ENCODE results near the gene NR2F1. TPM values are rescaled to one million over a fixed set of nuclear protein-coding genes. Genes with fewer than 3 reads are reported as not detected.

Gene NR2F1
- total and polyA plus RNA-seq, 2 donors (not counting 1 experiment from before 2014, with no cell fraction given), result 64.4 to 90.8 TPM

GRCh38 chr5:93608855-93609254 is 25.8 kb downstream of the NR2F1 start:
- Histone ChIP-seq H3K36me3 (ENCODE audit: control insufficient read depth, insufficient read depth, low read length) (no peaks in the 10 kb centered on the region), H3K79me2 (ENCODE audit: control insufficient read depth, insufficient read depth, low read length) (peaks cover 12% of the 10 kb centered on the region), H3K9ac (ENCODE audit: insufficient read depth, low read length) (no peak overlapping the region), H3K4me2 (ENCODE audit: extremely low read depth, insufficient read depth, low read length) (no peak overlapping the region), H3K27ac (ENCODE audit: insufficient read depth, low read length) (no peak overlapping the region), H3K4me1 (ENCODE audit: control insufficient read depth, extremely low read depth, insufficient read depth, low read length) (peaks cover 4% of the 10 kb centered on the region), H3K4me3 (replicated peaks in 1 of 4; ENCODE audit: control extremely low read depth in 1 of 4, insufficient read depth in 1 of 4, low read depth in 3 of 4, low read length in 4 of 4) (no peak overlapping the region), H3K9me3 (ENCODE audit: control insufficient read depth, insufficient read depth, low read depth, low read length) (no peaks in the 10 kb centered on the region), H3K27me3 (ENCODE audit: control insufficient read depth, insufficient read depth, low read length) (peaks cover 6% of the 10 kb centered on the region), H2AFZ (ENCODE audit: low read length) (no peak overlapping the region), H4K20me1 (ENCODE audit: control insufficient read depth, extremely low read depth, insufficient read depth, low read length) (no peaks in the 10 kb centered on the region)
- DNase-seq (ENCODE audit: low read depth in 2 of 2), result no peak
- no peak for TF ChIP-seq EZH2 (IDR thresholded peaks at IDR 0.05; ENCODE audit: low read length, missing control alignments)
- TF ChIP-seq, protein P1, sequence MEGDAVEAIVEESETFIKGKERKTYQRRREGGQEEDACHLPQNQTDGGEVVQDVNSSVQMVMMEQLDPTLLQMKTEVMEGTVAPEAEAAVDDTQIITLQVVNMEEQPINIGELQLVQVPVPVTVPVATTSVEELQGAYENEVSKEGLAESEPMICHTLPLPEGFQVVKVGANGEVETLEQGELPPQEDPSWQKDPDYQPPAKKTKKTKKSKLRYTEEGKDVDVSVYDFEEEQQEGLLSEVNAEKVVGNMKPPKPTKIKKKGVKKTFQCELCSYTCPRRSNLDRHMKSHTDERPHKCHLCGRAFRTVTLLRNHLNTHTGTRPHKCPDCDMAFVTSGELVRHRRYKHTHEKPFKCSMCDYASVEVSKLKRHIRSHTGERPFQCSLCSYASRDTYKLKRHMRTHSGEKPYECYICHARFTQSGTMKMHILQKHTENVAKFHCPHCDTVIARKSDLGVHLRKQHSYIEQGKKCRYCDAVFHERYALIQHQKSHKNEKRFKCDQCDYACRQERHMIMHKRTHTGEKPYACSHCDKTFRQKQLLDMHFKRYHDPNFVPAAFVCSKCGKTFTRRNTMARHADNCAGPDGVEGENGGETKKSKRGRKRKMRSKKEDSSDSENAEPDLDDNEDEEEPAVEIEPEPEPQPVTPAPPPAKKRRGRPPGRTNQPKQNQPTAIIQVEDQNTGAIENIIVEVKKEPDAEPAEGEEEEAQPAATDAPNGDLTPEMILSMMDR (conservative IDR thresholded peaks at IDR 0.05 in 1 of 2, IDR thresholded peaks at IDR 0.05 in 1 of 2; ENCODE audit: low read depth in 1 of 2, low read length in 2 of 2), result no peak

DNA sequence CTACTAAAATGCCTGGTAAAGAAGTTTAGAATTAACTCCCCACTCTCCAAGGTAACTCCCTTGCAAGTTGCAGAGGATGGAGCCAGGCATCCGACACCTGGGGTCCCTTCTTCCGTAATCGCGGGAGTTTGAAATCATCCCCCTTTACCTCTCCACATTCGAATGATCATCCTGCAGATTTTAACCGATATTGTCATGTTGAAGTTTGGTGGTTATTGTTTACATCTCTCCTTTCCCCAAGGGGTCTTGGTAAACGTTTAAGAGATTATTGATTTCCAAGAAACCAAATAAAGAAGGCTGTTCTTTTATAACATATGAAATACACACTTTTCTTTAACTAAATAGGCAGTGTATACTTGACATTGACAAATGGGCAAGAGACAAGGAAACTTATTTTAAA is 26.7 kb downstream of the NR2F1 start:
- TF ChIP-seq, protein P1 (conservative IDR thresholded peaks at IDR 0.05 in 1 of 2, IDR thresholded peaks at IDR 0.05 in 1 of 2; ENCODE audit: low read depth in 1 of 2, low read length in 2 of 2), result no peak
- no peak for TF ChIP-seq EZH2 (IDR thresholded peaks at IDR 0.05; ENCODE audit: low read length, missing control alignments)
- Histone ChIP-seq H3K4me2 (ENCODE audit: extremely low read depth, insufficient read depth, low read length) (no peak overlapping the region), H2AFZ (ENCODE audit: low read length) (no peak overlapping the region), H3K9ac (ENCODE audit: insufficient read depth, low read length) (no peak overlapping the region), H3K9me3 (ENCODE audit: control insufficient read depth, insufficient read depth, low read depth, low read length) (no peaks in the 10 kb centered on the region), H3K36me3 (ENCODE audit: control insufficient read depth, insufficient read depth, low read length) (no peaks in the 10 kb centered on the region), H3K4me1 (ENCODE audit: control insufficient read depth, extremely low read depth, insufficient read depth, low read length) (peaks cover 4% of the 10 kb centered on the region), H3K27me3 (ENCODE audit: control insufficient read depth, insufficient read depth, low read length) (peaks cover 6% of the 10 kb centered on the region), H3K4me3 (replicated peaks in 1 of 4; ENCODE audit: control extremely low read depth in 1 of 4, insufficient read depth in 1 of 4, low read depth in 3 of 4, low read length in 4 of 4) (no peak overlapping the region), H4K20me1 (ENCODE audit: control insufficient read depth, extremely low read depth, insufficient read depth, low read length) (no peaks in the 10 kb centered on the region), H3K27ac (ENCODE audit: insufficient read depth, low read length) (no peak overlapping the region), H3K79me2 (ENCODE audit: control insufficient read depth, insufficient read depth, low read length) (peaks cover 11% of the 10 kb centered on the region)
- no peak for DNase-seq (ENCODE audit: low read depth in 2 of 2)

- Histone ChIP-seq H3K4me3 (replicated peaks in 1 of 4; ENCODE audit: control extremely low read depth in 1 of 4, insufficient read depth in 1 of 4, low read depth in 3 of 4, low read length in 4 of 4) (no peak overlapping the region), H3K27ac (ENCODE audit: insufficient read depth, low read length) (no peak overlapping the region), H3K9ac (ENCODE audit: insufficient read depth, low read length) (no peak overlapping the region), H3K9me3 (ENCODE audit: control insufficient read depth, insufficient read depth, low read depth, low read length) (no peaks in the 10 kb centered on the region), H4K20me1 (ENCODE audit: control insufficient read depth, extremely low read depth, insufficient read depth, low read length) (no peaks in the 10 kb centered on the region), H3K4me1 (ENCODE audit: control insufficient read depth, extremely low read depth, insufficient read depth, low read length) (peaks cover 2% of the 10 kb centered on the region), H3K79me2 (ENCODE audit: control insufficient read depth, insufficient read depth, low read length) (peaks cover 2% of the 10 kb centered on the region), H2AFZ (ENCODE audit: low read length) (no peak overlapping the region), H3K27me3 (ENCODE audit: control insufficient read depth, insufficient read depth, low read length) (peaks cover 6% of the 10 kb centered on the region), H3K4me2 (ENCODE audit: extremely low read depth, insufficient read depth, low read length) (no peak overlapping the region), H3K36me3 (ENCODE audit: control insufficient read depth, insufficient read depth, low read length) (no peaks in the 10 kb centered on the region)
- no peak for DNase-seq (ENCODE audit: low read depth in 2 of 2)
- peak; percentile 28 for TF ChIP-seq EZH2 (IDR thresholded peaks at IDR 0.05; ENCODE audit: low read length, missing control alignments)
- TF ChIP-seq, protein P1 (conservative IDR thresholded peaks at IDR 0.05 in 1 of 2, IDR thresholded peaks at IDR 0.05 in 1 of 2; ENCODE audit: low read depth in 1 of 2, low read length in 2 of 2), result no peak
These were observed 27.7 kb downstream of the NR2F1 start for GRCh38 chr5:93610581-93611272.

All from fibroblast of lung (primary cell).